Neural progenitor cell (in vitro differentiated cells): ENCODE results near the gene PRM1. TPM values are rescaled to one million over a fixed set of nuclear protein-coding genes. Genes with fewer than 3 reads are reported as not detected.

Experiments used
- DNase-seq: peaks from one replicate; pipeline ENCODE4 v3.0.0-alpha.2; 2016; ENCODE audit warnings: low spot score
- H2AFZ ChIP-seq: fragments of 200-600 bp; sonication (generic); replicated peaks from 2 replicates; pipeline ENCODE4 v1.6.1; 2016; ENCODE audit warnings: antibody characterized with exemption
- H3F3A ChIP-seq: fragments of 200-600 bp; sonication (generic); 2 replicates; pipeline ENCODE4 v1.6.1; 2016; ENCODE audit warnings: antibody characterized with exemption, low read depth
- H3K27ac ChIP-seq: fragments of 200-600 bp; sonication (generic); 2 replicates; pipeline ENCODE4 v1.5.1; 2016; ENCODE audit warnings: mild to moderate bottlenecking
- H3K27me3 ChIP-seq: fragments of 200-600 bp; sonication (generic); 2 replicates; pipeline ENCODE4 v1.6.1; 2016; ENCODE audit warnings: mild to moderate bottlenecking, moderate library complexity
- H3K36me3 ChIP-seq: fragments of 200-600 bp; sonication (generic); 2 replicates; pipeline ENCODE4 v1.5.1; 2016
- H3K4me1 ChIP-seq: fragments of 200-600 bp; sonication (generic); 2 replicates; pipeline ENCODE4 v1.6.1; 2016; ENCODE audit warnings: mixed run types
- H3K4me2 ChIP-seq: fragments of 200-600 bp; sonication (generic); 2 replicates; pipeline ENCODE4 v1.6.1; 2016
- H3K4me3 ChIP-seq: fragments of 200-600 bp; sonication (generic); 2 replicates; pipeline ENCODE4 v1.5.1; 2016
- H3K79me2 ChIP-seq: fragments of 200-600 bp; sonication (generic); 2 replicates; pipeline ENCODE4 v1.6.1; 2016; ENCODE audit warnings: low read depth
- H3K9ac ChIP-seq: fragments of 200-600 bp; sonication (generic); 2 replicates; pipeline ENCODE4 v1.6.1; 2016
- H3K9me3 ChIP-seq: fragments of 200-600 bp; sonication (generic); 2 replicates; pipeline ENCODE4 v1.5.1; 2016; ENCODE audit warnings: low read depth
- H4K20me1 ChIP-seq: fragments of 200-600 bp; sonication (generic); 2 replicates; pipeline ENCODE4 v1.6.1; 2016; ENCODE audit warnings: low read depth
- H3K27ac Mint-ChIP-seq: 3 replicates; pipeline ENCODE4 v1.8.0; 2021; ENCODE audit warnings: mixed read lengths
- H3K27me3 Mint-ChIP-seq: 2 replicates; pipeline ENCODE4 v1.8.0; 2022; ENCODE audit warnings: low read depth, mild to moderate bottlenecking, inconsistent platforms, moderate library complexity, mixed read lengths; ENCODE audit not compliant: insufficient read depth
- H3K36me3 Mint-ChIP-seq: 3 replicates; pipeline ENCODE4 v1.8.0; 2021; ENCODE audit warnings: mixed read lengths
- H3K4me1 Mint-ChIP-seq: 3 replicates; pipeline ENCODE4 v1.8.0; 2021; ENCODE audit warnings: mixed read lengths
- H3K4me3 Mint-ChIP-seq: 3 replicates; pipeline ENCODE4 v1.8.0; 2021; ENCODE audit warnings: mild to moderate bottlenecking, moderate library complexity, mixed read lengths
- H3K9me3 Mint-ChIP-seq: 3 replicates; pipeline ENCODE4 v1.8.0; 2020; ENCODE audit warnings: mixed read lengths
- EZH2 ChIP-seq: fragments of 200-600 bp; sonication (generic); IDR thresholded peaks from 2 replicates; pipeline ENCODE4 v1.6.1; 2017; ENCODE audit warnings: antibody characterized with exemption, mild to moderate bottlenecking, moderate library complexity
- EZH2phosphoT487 ChIP-seq: fragments of 200-600 bp; sonication (generic); IDR thresholded peaks from 2 replicates; pipeline ENCODE4 v1.6.1; 2017; ENCODE audit warnings: antibody characterized with exemption
- total RNA-seq: library from RNA; depleted of rRNA; stranded (reverse); fragments of >200 nt; gene quantifications from 2 replicates; pipeline ENCODE4 v1.2.3, GENCODE V29; 2015; ENCODE audit warnings: low replicate concordance
- TF ChIP-seq, protein P1 (sequence below): fragments of 200-600 bp; sonication (generic); IDR thresholded peaks from 2 replicates; pipeline ENCODE4 v1.5.1; 2017; ENCODE audit warnings: antibody characterized with exemption, mild to moderate bottlenecking

PRM1 gene
- total RNA-seq, 1 donor from 2014 or later = not detected

DNA sequence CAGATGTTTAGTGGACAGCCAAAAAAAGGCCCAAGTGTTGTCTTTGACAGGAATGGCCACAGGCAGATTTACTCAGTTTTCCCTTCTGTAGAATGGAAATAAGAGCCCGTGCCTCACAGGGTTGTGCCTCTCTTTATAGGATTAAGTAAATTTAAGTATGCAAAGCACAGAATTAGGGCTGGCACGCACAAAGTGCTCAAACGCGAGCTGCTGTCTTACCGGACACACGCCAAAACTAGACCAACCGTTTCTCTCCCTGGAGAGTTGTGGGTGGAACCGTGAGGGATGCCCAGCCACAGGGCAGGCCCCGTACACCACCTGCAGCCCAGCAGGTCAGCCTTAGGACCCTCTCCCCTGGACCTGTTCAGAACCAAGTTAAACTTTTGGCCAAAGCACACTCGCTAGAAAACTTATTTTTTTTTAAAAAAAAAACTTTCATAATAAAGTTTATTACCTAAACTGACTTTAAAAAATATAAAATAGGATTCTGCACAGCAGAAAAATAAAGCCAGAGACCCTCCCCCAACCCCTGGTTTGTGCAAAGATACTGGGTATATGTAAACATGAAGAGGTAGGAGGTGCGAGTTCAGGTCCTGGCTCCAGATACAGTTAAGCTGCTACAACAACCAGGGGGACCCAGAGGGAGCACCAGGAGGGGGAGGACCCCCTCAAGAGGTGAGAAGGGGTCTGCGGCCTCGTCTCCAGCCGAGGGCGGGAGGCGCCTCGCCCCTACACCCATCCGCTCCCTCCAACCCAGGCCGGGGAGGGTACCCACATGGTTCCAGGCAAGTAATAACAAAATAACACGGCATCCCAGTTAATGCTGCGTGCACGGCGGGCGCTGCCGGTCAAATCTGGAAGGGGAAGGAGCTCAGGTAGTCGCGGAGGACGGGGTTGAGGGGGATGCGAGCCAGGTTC is 26.9 kb downstream of the PRM1 start:
- H2AFZ ChIP-seq = peak overlapping the region; percentile 89
- H3K27me3 ChIP-seq = peaks cover 28% of the 10 kb centered on the region
- H3K4me3 ChIP-seq = peak overlapping the region; percentile 53
- no peaks in the 10 kb centered on the region for H3K9me3 Mint-ChIP-seq
- H4K20me1 ChIP-seq = peaks cover 15% of the 10 kb centered on the region
- TF ChIP-seq EZH2 = no peak
- TF ChIP-seq, protein P1, sequence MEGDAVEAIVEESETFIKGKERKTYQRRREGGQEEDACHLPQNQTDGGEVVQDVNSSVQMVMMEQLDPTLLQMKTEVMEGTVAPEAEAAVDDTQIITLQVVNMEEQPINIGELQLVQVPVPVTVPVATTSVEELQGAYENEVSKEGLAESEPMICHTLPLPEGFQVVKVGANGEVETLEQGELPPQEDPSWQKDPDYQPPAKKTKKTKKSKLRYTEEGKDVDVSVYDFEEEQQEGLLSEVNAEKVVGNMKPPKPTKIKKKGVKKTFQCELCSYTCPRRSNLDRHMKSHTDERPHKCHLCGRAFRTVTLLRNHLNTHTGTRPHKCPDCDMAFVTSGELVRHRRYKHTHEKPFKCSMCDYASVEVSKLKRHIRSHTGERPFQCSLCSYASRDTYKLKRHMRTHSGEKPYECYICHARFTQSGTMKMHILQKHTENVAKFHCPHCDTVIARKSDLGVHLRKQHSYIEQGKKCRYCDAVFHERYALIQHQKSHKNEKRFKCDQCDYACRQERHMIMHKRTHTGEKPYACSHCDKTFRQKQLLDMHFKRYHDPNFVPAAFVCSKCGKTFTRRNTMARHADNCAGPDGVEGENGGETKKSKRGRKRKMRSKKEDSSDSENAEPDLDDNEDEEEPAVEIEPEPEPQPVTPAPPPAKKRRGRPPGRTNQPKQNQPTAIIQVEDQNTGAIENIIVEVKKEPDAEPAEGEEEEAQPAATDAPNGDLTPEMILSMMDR = no peak
- no peak for TF ChIP-seq EZH2phosphoT487
- H3F3A ChIP-seq = peaks cover 6% of the 10 kb centered on the region
- H3K9me3 ChIP-seq = no peaks in the 10 kb centered on the region
- H3K4me3 Mint-ChIP-seq = peak overlapping the region; percentile 83
- no peak overlapping the region for H3K27ac ChIP-seq
- DNase-seq = no peak
- no peaks in the 10 kb centered on the region for H3K36me3 Mint-ChIP-seq
- peaks cover 8% of the 10 kb centered on the region for H3K27me3 Mint-ChIP-seq
- peaks cover 11% of the 10 kb centered on the region for H3K4me1 Mint-ChIP-seq
- H3K4me2 ChIP-seq = peak overlapping the region; percentile 86
- no peaks in the 10 kb centered on the region for H3K36me3 ChIP-seq
- no peaks in the 10 kb centered on the region for H3K79me2 ChIP-seq
- peaks cover 9% of the 10 kb centered on the region for H3K4me1 ChIP-seq
- no peak overlapping the region for H3K9ac ChIP-seq
- no peak overlapping the region for H3K27ac Mint-ChIP-seq

DNA sequence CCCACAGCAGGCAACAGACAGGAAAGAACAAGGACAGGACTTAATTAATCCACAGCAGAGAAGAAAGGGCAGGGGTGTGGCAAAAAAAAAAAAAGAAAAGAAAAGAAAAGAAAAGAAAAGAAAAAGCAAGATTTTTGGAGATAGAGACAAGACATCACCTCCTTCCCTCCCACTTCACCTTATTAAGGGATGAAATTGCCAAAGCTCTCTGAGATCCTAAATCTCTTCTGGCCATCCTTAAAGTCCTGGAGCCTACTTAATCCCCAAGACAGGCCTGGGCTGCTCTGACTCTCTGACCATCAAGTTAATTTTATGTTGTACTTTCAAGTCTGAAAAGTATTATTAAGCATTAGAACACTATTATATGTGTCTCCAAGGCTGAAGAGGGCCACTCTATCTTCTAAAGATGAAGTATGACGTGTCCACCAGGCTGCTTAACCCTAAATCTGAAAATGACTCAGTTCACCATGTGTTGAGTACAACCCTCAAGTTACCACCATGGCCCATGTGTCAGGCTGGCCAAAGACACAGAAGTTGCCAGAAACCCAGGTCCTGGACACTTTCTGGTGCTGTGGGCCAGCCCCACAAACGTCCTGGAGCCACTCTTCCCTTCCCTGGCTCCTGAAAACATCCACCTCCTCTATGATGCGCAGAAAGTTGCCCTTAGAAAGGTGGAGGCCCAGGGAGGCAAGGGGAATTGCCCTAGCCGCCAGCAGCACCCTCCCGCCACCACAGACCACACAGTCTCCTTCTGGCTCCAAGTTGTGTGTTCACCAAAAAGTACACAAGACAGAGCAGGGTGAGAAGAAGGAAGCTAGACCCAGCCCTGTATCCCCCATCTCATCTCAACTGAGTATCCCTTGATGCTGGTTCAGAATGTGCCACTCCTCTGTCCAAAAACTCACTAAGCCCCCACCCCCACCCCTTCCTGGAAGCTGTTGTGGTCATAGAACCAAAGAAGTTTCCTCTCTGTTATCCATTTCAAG is 27.8 kb downstream of the PRM1 start:
- Mint-ChIP-seq H3K4me1 (peaks cover 11% of the 10 kb centered on the region), H3K27me3 (peaks cover 8% of the 10 kb centered on the region), H3K27ac (no peak overlapping the region), H3K36me3 (no peaks in the 10 kb centered on the region), H3K9me3 (no peaks in the 10 kb centered on the region), H3K4me3 (peak overlapping the region; percentile 67)
- Histone ChIP-seq H3K9ac (no peak overlapping the region), H3K27me3 (peaks cover 28% of the 10 kb centered on the region), H3K4me1 (peaks cover 9% of the 10 kb centered on the region), H3K27ac (no peak overlapping the region), H3K4me2 (no peak overlapping the region), H3K36me3 (no peaks in the 10 kb centered on the region), H2AFZ (no peak overlapping the region), H3K4me3 (no peak overlapping the region), H3F3A (peaks cover 6% of the 10 kb centered on the region), H3K9me3 (no peaks in the 10 kb centered on the region), H3K79me2 (no peaks in the 10 kb centered on the region), H4K20me1 (peaks cover 15% of the 10 kb centered on the region)
- no peak for DNase-seq
- TF ChIP-seq, protein P1 = no peak
- TF ChIP-seq EZH2phosphoT487 (no peak), EZH2 (no peak)

DNA sequence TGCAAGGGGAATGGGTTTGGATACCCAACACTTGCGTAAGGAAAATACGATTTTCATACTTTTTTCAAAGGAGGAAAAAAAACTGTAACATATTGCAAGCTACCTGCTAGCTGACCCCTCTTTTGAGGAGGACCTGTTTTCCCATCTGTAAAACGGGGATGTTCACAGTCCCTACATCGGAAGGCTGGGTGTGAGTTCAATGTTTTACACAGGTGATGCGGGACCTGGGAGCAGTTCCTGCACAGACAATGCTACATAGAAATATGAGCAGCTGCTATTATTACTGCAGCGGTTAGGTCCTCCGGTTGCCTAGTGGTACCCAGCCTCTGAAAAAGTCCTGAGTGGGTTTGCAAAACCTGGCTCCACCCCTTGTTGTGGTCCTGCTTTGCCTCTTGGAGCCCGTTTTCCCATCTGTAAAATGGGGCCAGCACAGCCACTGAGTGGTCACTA is 28.6 kb downstream of the PRM1 start:
- Histone ChIP-seq H4K20me1 (peaks cover 15% of the 10 kb centered on the region), H3K4me2 (no peak overlapping the region), H3K9me3 (no peaks in the 10 kb centered on the region), H3K27ac (no peak overlapping the region), H3K4me3 (no peak overlapping the region), H3K9ac (no peak overlapping the region), H2AFZ (no peak overlapping the region), H3K27me3 (peaks cover 28% of the 10 kb centered on the region), H3F3A (peaks cover 6% of the 10 kb centered on the region), H3K79me2 (no peaks in the 10 kb centered on the region), H3K4me1 (peaks cover 9% of the 10 kb centered on the region), H3K36me3 (no peaks in the 10 kb centered on the region)
- DNase-seq = no peak
- Mint-ChIP-seq H3K36me3 (no peaks in the 10 kb centered on the region), H3K27me3 (peaks cover 8% of the 10 kb centered on the region), H3K9me3 (no peaks in the 10 kb centered on the region), H3K4me1 (peaks cover 11% of the 10 kb centered on the region), H3K4me3 (no peak overlapping the region), H3K27ac (no peak overlapping the region)
- TF ChIP-seq EZH2phosphoT487 (no peak), EZH2 (no peak)
- TF ChIP-seq, protein P1 = no peak
